ENCODE data around the gene PLB1. TPM values are rescaled to one million over a fixed set of nuclear protein-coding genes. Genes with fewer than 3 reads are reported as not detected.

The PLB1 gene
- total and polyA plus RNA-seq, 2 experiments from 2014 or later = 0.11 to 0.44 TPM

DNA sequence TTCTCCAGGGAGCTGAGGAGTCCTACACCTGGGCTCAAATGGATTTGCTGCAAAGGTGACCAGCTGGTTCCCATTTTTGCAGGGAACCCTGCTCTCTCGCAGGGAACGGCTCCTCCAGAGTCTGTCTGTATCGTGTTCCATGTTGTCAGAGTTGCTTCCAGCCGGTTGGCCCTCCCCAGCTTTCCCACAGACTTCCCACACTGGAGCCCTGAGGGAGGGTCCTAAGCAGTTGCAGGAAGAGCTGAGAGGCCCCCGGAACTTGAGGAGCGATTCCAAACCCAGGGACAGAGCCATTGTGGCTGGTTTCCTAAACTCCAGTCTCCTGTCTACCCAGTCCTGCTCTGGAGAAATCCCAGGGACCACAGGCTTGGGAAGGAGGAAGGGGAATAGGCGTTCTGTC is 134.1 kb downstream of the PLB1 start:
- H4K20me1 ChIP-seq (ENCODE audit: insufficient read depth) = no peaks in the 10 kb centered on the region
- no peaks in the 10 kb centered on the region for H3K9me2 ChIP-seq (ENCODE audit: insufficient read depth)
- in situ Hi-C loops (cut with MboI) = no loop called here
- no peak overlapping the region for H3K4me2 ChIP-seq (ENCODE audit: unreplicated experiment)
- TF ChIP-seq EZH2 (IDR thresholded peaks at IDR 0.05; ENCODE audit: insufficient read depth, poor library complexity, severe bottlenecking) (no peak), EZH2phosphoT487 (IDR thresholded peaks at IDR 0.05; ENCODE audit: insufficient read depth, low read depth) (no peak)
- no peaks in the 10 kb centered on the region for H3K79me2 ChIP-seq (ENCODE audit: insufficient read depth)
- no peak for DNase-seq
- H2AFZ ChIP-seq = no peak overlapping the region
- H3K36me3 ChIP-seq (ENCODE audit: low read depth) = no peaks in the 10 kb centered on the region
- H3K9me3 ChIP-seq (ENCODE audit: low read depth) = no peaks in the 10 kb centered on the region
- no peak overlapping the region for H3K4me3 ChIP-seq
- peaks cover 4% of the 10 kb centered on the region; the same call in 1 of the 2 replicates for H3F3A ChIP-seq (ENCODE audit: insufficient read depth)
- H3K9ac ChIP-seq = no peak overlapping the region
- WGBS, 2 experiments (ENCODE audit: low coverage in 1 of 2, low lambda C conversion rate in 2 of 2, missing lambda C conversion rate in 2 of 2) = 86 to 88% methylated on average over 7 of the region's 7 CpGs
- H3K27me3 ChIP-seq (replicated peaks; ENCODE audit: insufficient read depth) = no peaks in the 10 kb centered on the region
- peaks cover 23% of the 10 kb centered on the region for H3K4me1 ChIP-seq (ENCODE audit: insufficient read depth)
- H3K27ac ChIP-seq = no peak overlapping the region

DNA sequence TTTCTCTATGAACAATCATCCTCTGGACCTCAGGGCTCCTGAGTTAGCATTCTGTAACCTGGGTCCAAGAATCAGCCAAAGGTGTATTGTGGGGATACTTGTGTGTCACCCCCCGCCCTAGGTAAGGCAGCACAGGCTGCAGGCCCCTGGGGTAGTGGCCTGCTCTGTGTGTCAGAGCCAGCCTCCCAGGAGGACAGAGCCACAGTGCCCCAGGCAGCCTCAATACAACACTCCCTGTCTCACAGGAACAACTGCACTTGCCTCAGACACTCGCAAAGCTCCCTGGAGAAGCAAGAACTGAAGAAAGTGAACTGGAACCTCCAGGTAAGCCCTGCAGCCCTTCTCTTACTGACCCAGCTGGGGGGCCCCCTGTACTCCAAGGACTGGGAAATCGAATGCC is 134.5 kb downstream of the PLB1 start:
- Histone ChIP-seq H4K20me1 (ENCODE audit: insufficient read depth) (no peaks in the 10 kb centered on the region), H3K9me3 (ENCODE audit: low read depth) (no peaks in the 10 kb centered on the region), H3K27ac (no peak overlapping the region), H3K4me1 (ENCODE audit: insufficient read depth) (peaks cover 23% of the 10 kb centered on the region), H3K36me3 (ENCODE audit: low read depth) (no peaks in the 10 kb centered on the region), H3K79me2 (ENCODE audit: insufficient read depth) (no peaks in the 10 kb centered on the region), H3K9me2 (ENCODE audit: insufficient read depth) (no peaks in the 10 kb centered on the region), H2AFZ (no peak overlapping the region), H3F3A (ENCODE audit: insufficient read depth) (peaks cover 4% of the 10 kb centered on the region; the same call in 1 of the 2 replicates), H3K4me3 (no peak overlapping the region), H3K9ac (no peak overlapping the region), H3K27me3 (replicated peaks; ENCODE audit: insufficient read depth) (no peaks in the 10 kb centered on the region), H3K4me2 (ENCODE audit: unreplicated experiment) (no peak overlapping the region)
- DNase-seq = no peak
- in situ Hi-C loops (cut with MboI) = no loop called here
- 71 to 83% methylated on average over 3 of the region's 3 CpGs for WGBS, 2 experiments (ENCODE audit: low coverage in 1 of 2, low lambda C conversion rate in 2 of 2, missing lambda C conversion rate in 2 of 2)
- no peak for TF ChIP-seq EZH2phosphoT487 (IDR thresholded peaks at IDR 0.05; ENCODE audit: insufficient read depth, low read depth)
- no peak for TF ChIP-seq EZH2 (IDR thresholded peaks at IDR 0.05; ENCODE audit: insufficient read depth, poor library complexity, severe bottlenecking)

DNA sequence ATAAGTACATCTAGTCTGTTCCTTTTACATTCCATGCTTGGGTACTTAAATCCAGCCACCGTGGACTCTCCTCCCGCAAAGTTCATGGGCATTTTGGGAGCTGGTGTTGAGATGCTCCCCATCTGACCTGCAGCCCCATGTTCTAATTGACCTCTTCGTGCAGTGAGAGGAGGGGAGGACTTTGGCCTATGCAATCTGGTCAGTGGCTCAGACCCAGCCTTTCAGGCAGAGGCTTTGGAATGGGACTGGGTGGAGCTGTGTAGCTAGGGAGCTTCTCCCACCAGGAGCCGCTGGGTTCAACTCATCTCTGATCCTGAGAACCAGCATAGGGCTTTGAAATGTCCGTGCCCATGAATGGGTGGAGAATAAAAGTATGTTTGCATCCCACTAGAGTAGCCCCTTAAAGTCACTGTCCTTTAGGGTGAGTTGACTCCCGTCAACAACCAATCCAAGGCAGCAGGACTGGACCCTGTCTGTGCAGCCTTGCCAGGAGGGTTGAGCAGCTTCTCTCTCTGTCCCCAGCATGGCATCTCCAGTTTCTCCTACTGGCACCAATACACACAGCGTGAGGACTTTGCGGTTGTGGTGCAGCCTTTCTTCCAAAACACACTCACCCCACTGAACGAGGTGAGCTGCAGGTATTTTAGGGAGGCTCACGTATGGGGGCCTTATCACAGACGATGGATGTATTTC is 135.8 kb downstream of the PLB1 start:
- Histone ChIP-seq H4K20me1 (ENCODE audit: insufficient read depth) (no peaks in the 10 kb centered on the region), H3K36me3 (ENCODE audit: low read depth) (no peaks in the 10 kb centered on the region), H3K9me2 (ENCODE audit: insufficient read depth) (no peaks in the 10 kb centered on the region), H3K4me3 (no peak overlapping the region), H3K9ac (no peak overlapping the region), H3K27ac (no peak overlapping the region), H3K4me2 (ENCODE audit: unreplicated experiment) (no peak overlapping the region), H3K9me3 (ENCODE audit: low read depth) (no peaks in the 10 kb centered on the region), H3K79me2 (ENCODE audit: insufficient read depth) (no peaks in the 10 kb centered on the region), H2AFZ (no peak overlapping the region), H3K4me1 (ENCODE audit: insufficient read depth) (peaks cover 23% of the 10 kb centered on the region), H3F3A (ENCODE audit: insufficient read depth) (peaks cover 4% of the 10 kb centered on the region; the same call in 1 of the 2 replicates), H3K27me3 (replicated peaks; ENCODE audit: insufficient read depth) (no peaks in the 10 kb centered on the region)
- WGBS, 2 experiments (ENCODE audit: low coverage in 1 of 2, low lambda C conversion rate in 2 of 2, missing lambda C conversion rate in 2 of 2) = 76 to 77% methylated on average over 11 of the region's 11 CpGs
- TF ChIP-seq EZH2phosphoT487 (IDR thresholded peaks at IDR 0.05; ENCODE audit: insufficient read depth, low read depth) = no peak
- TF ChIP-seq EZH2 (IDR thresholded peaks at IDR 0.05; ENCODE audit: insufficient read depth, poor library complexity, severe bottlenecking) = no peak
- no peak for DNase-seq
- in situ Hi-C loops (cut with MboI) = no loop called here

DNA sequence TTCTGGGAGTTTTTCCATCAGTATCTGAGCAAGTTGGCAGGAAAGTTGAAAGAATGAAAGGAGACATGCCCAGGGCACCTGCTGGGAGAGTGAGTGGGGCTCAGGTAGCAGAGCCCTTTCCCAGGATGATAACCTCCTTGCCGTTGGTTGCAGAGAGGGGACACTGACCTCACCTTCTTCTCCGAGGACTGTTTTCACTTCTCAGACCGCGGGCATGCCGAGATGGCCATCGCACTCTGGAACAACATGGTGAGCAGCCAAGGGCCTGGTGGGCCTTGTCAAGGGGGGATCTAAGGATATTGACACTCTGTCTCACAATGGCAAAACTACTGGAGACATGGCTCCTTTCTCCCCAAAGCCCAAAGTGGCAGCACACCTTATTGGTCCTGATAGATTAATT is 136.9 kb downstream of the PLB1 start:
- in situ Hi-C loops (cut with MboI) = no loop called here
- DNase-seq = no peak
- H3K4me3 ChIP-seq = no peak overlapping the region
- H3K4me1 ChIP-seq (ENCODE audit: insufficient read depth) = peaks cover 11% of the 10 kb centered on the region
- H3K27me3 ChIP-seq (replicated peaks; ENCODE audit: insufficient read depth) = no peaks in the 10 kb centered on the region
- no peak overlapping the region for H3K4me2 ChIP-seq (ENCODE audit: unreplicated experiment)
- peaks cover 4% of the 10 kb centered on the region; the same call in 1 of the 2 replicates for H3F3A ChIP-seq (ENCODE audit: insufficient read depth)
- H3K36me3 ChIP-seq (ENCODE audit: low read depth) = no peaks in the 10 kb centered on the region
- no peaks in the 10 kb centered on the region for H3K9me3 ChIP-seq (ENCODE audit: low read depth)
- no peak overlapping the region for H2AFZ ChIP-seq
- no peak overlapping the region for H3K9ac ChIP-seq
- H3K79me2 ChIP-seq (ENCODE audit: insufficient read depth) = no peaks in the 10 kb centered on the region
- no peak overlapping the region for H3K27ac ChIP-seq
- WGBS, 2 experiments (ENCODE audit: low coverage in 1 of 2, low lambda C conversion rate in 2 of 2, missing lambda C conversion rate in 2 of 2) = 93% methylated on average over 6 of the region's 6 CpGs
- H3K9me2 ChIP-seq (ENCODE audit: insufficient read depth) = no peaks in the 10 kb centered on the region
- no peaks in the 10 kb centered on the region for H4K20me1 ChIP-seq (ENCODE audit: insufficient read depth)
- TF ChIP-seq EZH2phosphoT487 (IDR thresholded peaks at IDR 0.05; ENCODE audit: insufficient read depth, low read depth) (no peak), EZH2 (IDR thresholded peaks at IDR 0.05; ENCODE audit: insufficient read depth, poor library complexity, severe bottlenecking) (no peak)
